Right atrium auricular region (tissue), 2 donors: ENCODE data around the gene SLC38A5. TPM values are rescaled to one million over a fixed set of nuclear protein-coding genes. Genes with fewer than 3 reads are reported as not detected.
"Not testable (repeated sequence)": the region's sequence is repeated elsewhere in the genome, so short reads cannot be mapped to it uniquely, and the experiment has no call there.

ENCODE experiments used
- DNase-seq: peaks from one replicate; pipeline ENCODE4 v3.0.0-alpha.2; 2019; ENCODE audit warnings: low spot score
- H3K27ac ChIP-seq, 2 donors: fragments of 200-600 bp; sonication (generic); 1 replicate in 1 of 2; 2 replicates in 1 of 2; pipeline ENCODE4 v1.5.1; 2016 to 2019
- H3K27me3 ChIP-seq, 2 donors: fragments of 200-600 bp; sonication (generic); one replicate each; pipeline versions ENCODE4 v1.5.1 to v1.6.0; 2017 to 2019
- H3K36me3 ChIP-seq: fragments of 200-600 bp; sonication (generic); one replicate; pipeline ENCODE4 v1.5.1; 2016
- H3K4me1 ChIP-seq, 2 donors: fragments of 200-600 bp; sonication (generic); one replicate each; pipeline versions ENCODE4 v1.5.1 to v1.6.0; 2017 to 2019
- H3K4me3 ChIP-seq, 2 donors: fragments of 200-600 bp; sonication (generic); 1 replicate in 1 of 2; 2 replicates in 1 of 2; pipeline ENCODE4 v1.5.1; 2017 to 2019; ENCODE audit warnings: mild to moderate bottlenecking in 1 of 2, moderate library complexity in 1 of 2
- H3K9me3 ChIP-seq, 2 donors: fragments of 200-600 bp; sonication (generic); one replicate each; pipeline ENCODE4 v1.5.1; 2019
- total RNA-seq, 2 donors: library from RNA; depleted of rRNA; stranded (reverse); fragments of >200 nt; gene quantifications; one replicate each; pipeline ENCODE4 v1.1.0, GENCODE V29; 2016
- TF ChIP-seq, protein P1 (sequence below), 2 donors: fragments of 200-600 bp; sonication (generic); IDR thresholded peaks; one replicate each; pipeline ENCODE4 v1.5.1; 2019; ENCODE audit warnings: antibody characterized with exemption in 2 of 2

SLC38A5 gene
- total RNA-seq, 2 donors from 2014 or later = 2.2 to 4.9 TPM

DNA sequence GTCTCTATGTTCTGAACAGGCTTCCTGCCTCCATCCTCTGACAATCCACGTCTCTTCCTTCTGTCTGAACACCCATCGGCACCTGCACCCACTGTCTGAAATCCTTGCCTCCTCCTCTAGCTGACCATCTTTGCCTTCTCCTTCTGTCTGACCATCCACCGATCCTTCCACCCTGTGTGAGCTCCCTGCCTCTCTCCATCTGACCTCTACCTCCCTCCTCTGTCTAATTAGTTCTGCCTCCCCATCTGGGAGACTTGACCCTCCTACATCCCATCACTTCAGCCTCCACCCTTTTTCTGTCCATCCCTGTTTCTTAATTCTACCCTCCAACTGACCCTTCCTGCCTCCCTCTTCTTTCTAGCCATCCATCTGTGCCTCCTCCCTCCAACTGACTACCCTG, 10.0 kb downstream of the SLC38A5 start:
- no peaks in the 10 kb centered on the region for H3K4me1 ChIP-seq
- H3K9me3 ChIP-seq = no peaks in the 10 kb centered on the region
- no peak overlapping the region for H3K27ac ChIP-seq
- no peak overlapping the region for H3K4me3 ChIP-seq
- H3K36me3 ChIP-seq = no peaks in the 10 kb centered on the region
- TF ChIP-seq, protein P1, sequence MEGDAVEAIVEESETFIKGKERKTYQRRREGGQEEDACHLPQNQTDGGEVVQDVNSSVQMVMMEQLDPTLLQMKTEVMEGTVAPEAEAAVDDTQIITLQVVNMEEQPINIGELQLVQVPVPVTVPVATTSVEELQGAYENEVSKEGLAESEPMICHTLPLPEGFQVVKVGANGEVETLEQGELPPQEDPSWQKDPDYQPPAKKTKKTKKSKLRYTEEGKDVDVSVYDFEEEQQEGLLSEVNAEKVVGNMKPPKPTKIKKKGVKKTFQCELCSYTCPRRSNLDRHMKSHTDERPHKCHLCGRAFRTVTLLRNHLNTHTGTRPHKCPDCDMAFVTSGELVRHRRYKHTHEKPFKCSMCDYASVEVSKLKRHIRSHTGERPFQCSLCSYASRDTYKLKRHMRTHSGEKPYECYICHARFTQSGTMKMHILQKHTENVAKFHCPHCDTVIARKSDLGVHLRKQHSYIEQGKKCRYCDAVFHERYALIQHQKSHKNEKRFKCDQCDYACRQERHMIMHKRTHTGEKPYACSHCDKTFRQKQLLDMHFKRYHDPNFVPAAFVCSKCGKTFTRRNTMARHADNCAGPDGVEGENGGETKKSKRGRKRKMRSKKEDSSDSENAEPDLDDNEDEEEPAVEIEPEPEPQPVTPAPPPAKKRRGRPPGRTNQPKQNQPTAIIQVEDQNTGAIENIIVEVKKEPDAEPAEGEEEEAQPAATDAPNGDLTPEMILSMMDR (IDR thresholded peaks at IDR 0.05) = no peak
- H3K27me3 ChIP-seq = no peaks in the 10 kb centered on the region
- peak; percentile 2 for DNase-seq

DNA sequence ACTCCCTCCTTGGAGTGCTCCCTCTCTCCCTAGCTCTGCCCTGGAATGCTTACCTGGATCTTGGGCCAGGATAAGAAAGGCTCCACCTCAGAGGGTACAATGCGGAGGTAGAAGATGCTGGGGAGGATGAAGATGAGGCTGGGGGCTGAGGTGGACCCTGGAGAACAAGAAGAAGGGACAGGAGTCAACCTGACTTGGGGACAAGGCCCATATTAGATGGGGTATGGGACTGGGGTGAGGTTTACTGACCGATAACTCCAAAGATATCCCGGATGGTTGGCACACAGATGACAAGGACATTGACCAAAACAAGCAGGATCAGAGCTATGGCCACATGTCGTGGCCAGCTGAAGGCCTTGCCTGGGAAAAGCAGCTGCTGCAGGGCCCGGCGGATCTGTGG, 10.6 kb downstream of the SLC38A5 start:
- Histone ChIP-seq H3K9me3 (no peaks in the 10 kb centered on the region), H3K4me1 (no peaks in the 10 kb centered on the region), H3K36me3 (no peaks in the 10 kb centered on the region), H3K4me3 (no peak overlapping the region), H3K27me3 (no peaks in the 10 kb centered on the region), H3K27ac (no peak overlapping the region)
- DNase-seq = peak; percentile 52
- TF ChIP-seq, protein P1 (IDR thresholded peaks at IDR 0.05) = no peak

GRCh38 chrX:48458711-48459110, 11.3 kb downstream of the SLC38A5 start:
- Histone ChIP-seq H3K4me1 (no peaks in the 10 kb centered on the region), H3K9me3 (no peaks in the 10 kb centered on the region), H3K27me3 (no peaks in the 10 kb centered on the region), H3K4me3 (no peak overlapping the region), H3K36me3 (no peaks in the 10 kb centered on the region), H3K27ac (no peak overlapping the region)
- TF ChIP-seq, protein P1 (IDR thresholded peaks at IDR 0.05) = no peak
- no peak for DNase-seq

DNA sequence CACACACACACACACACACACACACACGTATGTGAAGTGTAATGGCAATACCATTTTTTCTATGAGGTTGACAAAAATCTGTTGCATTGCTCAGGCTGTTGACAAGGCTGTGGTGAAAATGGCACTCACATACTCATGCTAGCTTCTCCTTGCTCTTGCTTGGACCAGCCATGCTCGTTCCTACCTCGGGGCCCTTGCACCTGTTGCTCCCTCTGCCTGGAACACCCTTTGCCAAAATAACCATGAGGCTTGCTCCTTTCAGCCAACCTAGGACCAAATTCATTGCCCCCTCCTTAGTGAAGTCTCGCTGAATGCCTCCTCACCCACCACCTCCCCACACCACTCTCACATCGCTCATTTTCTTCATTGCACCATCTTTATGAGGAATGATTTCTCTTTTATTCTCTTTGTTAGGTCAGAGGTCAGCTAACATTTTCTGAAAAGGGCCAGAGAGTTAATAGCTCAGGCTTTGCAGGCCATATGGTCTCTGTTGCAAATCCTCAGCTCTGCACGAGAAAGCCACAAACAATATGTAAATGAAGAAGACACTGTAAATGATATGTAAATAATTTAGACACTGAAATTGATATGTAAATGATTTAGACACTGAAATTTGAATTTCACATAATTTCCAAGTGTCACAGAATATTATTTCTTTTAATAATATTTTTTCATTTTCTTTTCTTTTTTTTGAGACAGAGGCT, 13.3 kb downstream of the SLC38A5 start:
- TF ChIP-seq, protein P1 (IDR thresholded peaks at IDR 0.05) = no peak
- Histone ChIP-seq H3K4me1 (no peaks in the 10 kb centered on the region), H3K4me3 (no peak overlapping the region), H3K36me3 (no peaks in the 10 kb centered on the region), H3K27me3 (no peaks in the 10 kb centered on the region), H3K27ac (no peak overlapping the region), H3K9me3 (no peaks in the 10 kb centered on the region)
- peak; percentile 16 for DNase-seq

- TF ChIP-seq, protein P1 (IDR thresholded peaks at IDR 0.05) = no peak
Observed at GRCh38 chrX:48451708-48452107, 18.4 kb downstream of the SLC38A5 start.

GRCh38 chrX:48450076-48450475, 20.0 kb downstream of the SLC38A5 start:
- H3K9me3 ChIP-seq = no peaks in the 10 kb centered on the region
- no peak for DNase-seq
- TF ChIP-seq, protein P1 (IDR thresholded peaks at IDR 0.05) = no peak
- H3K27ac ChIP-seq = no peak overlapping the region
- no peaks in the 10 kb centered on the region for H3K36me3 ChIP-seq
- H3K27me3 ChIP-seq = no peaks in the 10 kb centered on the region
- no peaks in the 10 kb centered on the region for H3K4me1 ChIP-seq
- no peak overlapping the region for H3K4me3 ChIP-seq

More at GRCh38 chrX:48451708-48452107, 18.4 kb downstream of the SLC38A5 start:
- Histone ChIP-seq H3K4me3 (no peak overlapping the region), H3K9me3 (no peaks in the 10 kb centered on the region), H3K27ac (no peak overlapping the region), H3K36me3 (no peaks in the 10 kb centered on the region), H3K4me1 (no peaks in the 10 kb centered on the region), H3K27me3 (no peaks in the 10 kb centered on the region)
- no peak for DNase-seq

- H3K4me3 ChIP-seq, H3K27ac ChIP-seq, H3K36me3 ChIP-seq, H3K4me1 ChIP-seq, DNase-seq, H3K9me3 ChIP-seq, H3K27me3 ChIP-seq: not testable (repeated sequence)
Observed at GRCh38 chrX:48447201-48447600, 22.9 kb downstream of the SLC38A5 start.

DNA sequence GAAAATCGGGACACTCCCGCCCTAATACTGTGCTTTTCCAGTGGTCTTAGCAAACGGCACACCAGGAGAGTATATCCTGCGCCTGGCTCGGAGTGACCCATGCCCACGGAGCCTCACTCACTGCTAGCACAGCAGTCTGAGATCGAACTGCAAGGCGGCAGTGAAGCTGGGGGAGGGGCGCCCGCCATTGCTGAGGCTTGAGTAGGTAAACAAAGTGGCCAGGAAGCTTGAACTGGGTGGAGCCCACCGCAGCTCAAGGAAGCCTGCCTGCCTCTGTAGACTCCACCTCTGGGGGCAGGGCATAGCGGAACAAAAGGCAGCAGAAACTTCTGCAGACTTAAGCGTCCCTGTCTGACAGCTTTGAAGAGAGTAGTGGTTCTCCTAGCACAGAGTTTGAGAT, 36.3 kb downstream of the SLC38A5 start:
- not testable (repeated sequence) for H3K27ac ChIP-seq, DNase-seq, H3K36me3 ChIP-seq, H3K4me1 ChIP-seq, H3K4me3 ChIP-seq, H3K27me3 ChIP-seq, H3K9me3 ChIP-seq

DNA sequence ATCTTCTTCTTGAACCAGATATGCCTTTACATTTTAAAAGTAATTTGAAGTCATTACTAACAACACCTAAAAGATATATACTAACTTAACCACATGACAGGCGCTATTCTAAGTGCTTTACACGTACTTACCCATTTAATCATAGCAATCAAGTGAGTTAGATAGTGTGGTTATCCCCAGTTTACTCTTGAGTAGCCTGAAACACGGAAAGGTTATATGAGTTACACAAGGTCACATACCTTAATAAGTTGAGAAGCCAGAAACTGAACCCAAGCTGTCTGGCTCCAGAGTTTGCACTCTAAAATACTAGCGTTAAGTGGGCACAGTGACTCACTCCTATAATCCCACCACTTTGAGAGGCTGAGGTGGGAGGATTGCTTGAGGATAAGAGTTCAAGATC, 39.9 kb downstream of the SLC38A5 start:
- not testable (repeated sequence) for H3K9me3 ChIP-seq, H3K4me1 ChIP-seq, H3K27me3 ChIP-seq, DNase-seq, H3K4me3 ChIP-seq, H3K27ac ChIP-seq, H3K36me3 ChIP-seq
